ENCODE measurements around the gene SEMA6A. TPM values are rescaled to one million over a fixed set of nuclear protein-coding genes. Genes with fewer than 3 reads are reported as not detected.

Gene SEMA6A
- total and polyA plus RNA-seq, 2 experiments from 2014 or later: 13.2 to 27.6 TPM

GRCh38 chr5:116559239-116559638 lies 15.4 kb downstream of the SEMA6A start:
- Histone ChIP-seq H3K27me3 (no peaks in the 10 kb centered on the region), H3K4me3 (no peak overlapping the region), H3K9me3 (ENCODE audit: low read depth) (no peaks in the 10 kb centered on the region), H3K27ac (no peak overlapping the region), H3K36me3 (no peaks in the 10 kb centered on the region), H3K4me1 (ENCODE audit: low read depth) (peaks cover 6% of the 10 kb centered on the region)
- TF ChIP-seq CTCF (IDR thresholded peaks at IDR 0.05; ENCODE audit: low read depth, low read length): no peak
- no peak for DNase-seq (ENCODE audit: low read depth in 1 of 2, low spot score in 1 of 2)

- no peak overlapping the region for H3K4me3 ChIP-seq
- peak; percentile 70 for TF ChIP-seq CTCF (IDR thresholded peaks at IDR 0.05; ENCODE audit: low read depth, low read length)
- no peaks in the 10 kb centered on the region for H3K9me3 ChIP-seq (ENCODE audit: low read depth)
- DNase-seq (ENCODE audit: low read depth in 1 of 2, low spot score in 1 of 2): peak; percentile 35 to 38
- no peaks in the 10 kb centered on the region for H3K36me3 ChIP-seq
- no peaks in the 10 kb centered on the region for H3K27me3 ChIP-seq
- H3K4me1 ChIP-seq (ENCODE audit: low read depth): no peaks in the 10 kb centered on the region
- H3K27ac ChIP-seq: no peak overlapping the region
Measured at GRCh38 chr5:116557669-116558271, 16.9 kb downstream of the SEMA6A start.

- no peak overlapping the region for H3K27ac ChIP-seq
- H3K27me3 ChIP-seq: no peaks in the 10 kb centered on the region
- TF ChIP-seq CTCF (IDR thresholded peaks at IDR 0.05; ENCODE audit: low read depth, low read length): no peak
- H3K4me3 ChIP-seq: no peak overlapping the region
- DNase-seq (ENCODE audit: low read depth in 1 of 2, low spot score in 1 of 2): no peak
- H3K4me1 ChIP-seq (ENCODE audit: low read depth): no peaks in the 10 kb centered on the region
- H3K9me3 ChIP-seq (ENCODE audit: low read depth): no peaks in the 10 kb centered on the region
- no peaks in the 10 kb centered on the region for H3K36me3 ChIP-seq
Measured at GRCh38 chr5:116554764-116555163, 19.9 kb downstream of the SEMA6A start.

GRCh38 chr5:116553366-116553765 lies 21.3 kb downstream of the SEMA6A start:
- H3K36me3 ChIP-seq: no peaks in the 10 kb centered on the region
- no peaks in the 10 kb centered on the region for H3K27me3 ChIP-seq
- DNase-seq (ENCODE audit: low read depth in 1 of 2, low spot score in 1 of 2): no peak
- H3K4me1 ChIP-seq (ENCODE audit: low read depth): no peaks in the 10 kb centered on the region
- no peak overlapping the region for H3K27ac ChIP-seq
- no peaks in the 10 kb centered on the region for H3K9me3 ChIP-seq (ENCODE audit: low read depth)
- H3K4me3 ChIP-seq: no peak overlapping the region
- TF ChIP-seq CTCF (IDR thresholded peaks at IDR 0.05; ENCODE audit: low read depth, low read length): no peak

GRCh38 chr5:116550082-116550481 lies 24.5 kb downstream of the SEMA6A start:
- Histone ChIP-seq H3K9me3 (ENCODE audit: low read depth) (no peaks in the 10 kb centered on the region), H3K27me3 (no peaks in the 10 kb centered on the region), H3K4me3 (no peak overlapping the region), H3K27ac (no peak overlapping the region), H3K4me1 (ENCODE audit: low read depth) (no peaks in the 10 kb centered on the region), H3K36me3 (no peaks in the 10 kb centered on the region)
- no peak for DNase-seq (ENCODE audit: low read depth in 1 of 2, low spot score in 1 of 2)
- no peak for TF ChIP-seq CTCF (IDR thresholded peaks at IDR 0.05; ENCODE audit: low read depth, low read length)

Data from cardiac muscle cell (in vitro differentiated cells and primary cell).